IMR-90 (cell line): ENCODE data around the gene BAIAP2.

Experiments used
- BHLHE40 ChIP-seq: fragments of 150-350 bp; IDR thresholded peaks from 2 replicates; pipeline ENCODE4 v1.6.1; 2016; ENCODE audit warnings: mild to moderate bottlenecking, low read depth, low read length
- FOS ChIP-seq: fragments of 150-350 bp; IDR thresholded peaks from 2 replicates; pipeline ENCODE4 v1.6.1; 2016; ENCODE audit warnings: low read depth, low read length
- MXI1 ChIP-seq: IDR thresholded peaks from 2 replicates; pipeline ENCODE4 v1.6.1; 2012; ENCODE audit warnings: low read depth, mild to moderate bottlenecking, low read length, moderate library complexity, borderline replicate concordance
- POLR2A ChIP-seq: IDR thresholded peaks from 2 replicates; pipeline ENCODE4 v1.6.1; 2012; ENCODE audit warnings: mild to moderate bottlenecking, low read depth, low read length
- RAD21 ChIP-seq: IDR thresholded peaks from 2 replicates; pipeline ENCODE4 v1.6.1; 2012; ENCODE audit warnings: low read length, improper control_type of control experiment
- RCOR1 ChIP-seq: IDR thresholded peaks from 2 replicates; pipeline ENCODE4 v1.6.1; 2012; ENCODE audit warnings: mild to moderate bottlenecking, low read length, improper control_type of control experiment; ENCODE audit not compliant: insufficient replicate concordance
- RFX5 ChIP-seq: IDR thresholded peaks from 2 replicates; pipeline ENCODE4 v1.8.0; 2012; ENCODE audit warnings: low read depth, mild to moderate bottlenecking, low read length, moderate library complexity
- SMC3 ChIP-seq: fragments of 150-350 bp; IDR thresholded peaks from 2 replicates; pipeline ENCODE4 v1.6.1; 2016; ENCODE audit warnings: low read depth, mild to moderate bottlenecking, antibody characterized with exemption, low read length, moderate library complexity
- TF ChIP-seq, protein P1 (sequence below): conservative IDR thresholded peaks from 2 replicates; pipeline ENCODE4 v1.5.1; 2012; ENCODE audit warnings: mild to moderate bottlenecking, low read depth, low read length, improper control_type of control experiment
- TF ChIP-seq, protein P2 (sequence below): fragments of 150-350 bp; IDR thresholded peaks from 2 replicates; pipeline ENCODE4 v1.6.1; 2016; ENCODE audit warnings: low read depth, mild to moderate bottlenecking, low read length, moderate library complexity, borderline replicate concordance
- TF ChIP-seq, protein P3 (sequence below): fragments of 150-350 bp; IDR thresholded peaks from 2 replicates; pipeline ENCODE4 v1.6.1; 2017; ENCODE audit warnings: mild to moderate bottlenecking, antibody characterized with exemption, low read length, low read depth

DNA sequence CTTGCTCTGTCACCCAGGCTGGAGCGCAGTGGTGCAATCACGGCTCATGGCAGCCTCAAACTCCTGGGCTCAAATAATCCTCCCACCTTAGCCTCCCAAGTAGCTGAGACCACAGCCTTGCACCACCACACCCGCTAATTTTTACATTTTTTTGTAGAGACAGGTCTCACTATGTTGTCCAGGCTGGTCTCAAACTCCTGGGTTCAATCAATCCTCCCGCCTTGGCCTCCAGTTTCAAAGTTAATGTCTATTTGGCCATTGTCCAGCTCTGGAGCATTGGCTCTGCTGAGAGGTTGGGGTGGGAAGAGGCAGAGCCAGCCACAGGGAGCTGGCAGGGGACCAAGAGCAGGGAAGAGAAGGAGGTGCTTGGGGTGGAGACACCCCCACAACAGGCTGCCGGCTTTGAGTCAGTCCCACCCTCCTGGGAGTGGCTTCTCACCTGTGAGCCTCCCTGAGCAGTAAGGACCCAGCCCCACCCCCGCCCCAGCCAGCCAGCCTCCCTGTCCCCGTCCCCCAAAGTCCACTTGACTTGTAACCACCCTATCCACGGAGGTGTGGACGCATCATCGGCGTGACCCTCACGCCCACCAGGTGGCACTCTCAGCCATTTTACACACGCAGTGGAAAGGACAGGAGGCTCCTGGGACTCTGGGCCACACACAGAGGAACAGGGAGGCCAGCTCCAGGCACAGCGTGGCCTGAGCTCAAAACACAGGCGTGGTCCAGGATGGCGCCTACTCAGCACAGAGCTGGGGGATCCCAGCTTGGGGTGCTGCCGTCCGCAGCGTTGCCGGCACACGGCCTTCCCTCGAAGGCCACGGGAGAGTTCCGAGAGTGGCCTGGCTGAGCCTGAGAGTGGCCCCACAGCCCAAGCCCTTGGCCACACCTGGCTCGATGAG, 107.6 kb downstream of the BAIAP2 start:
- TF ChIP-seq MXI1 (no peak), POLR2A (no peak), RAD21 (peak; percentile 72), BHLHE40 (no peak), SMC3 (peak; percentile 78), RFX5 (no peak), FOS (no peak), RCOR1 (no peak)
- TF ChIP-seq, protein P1, sequence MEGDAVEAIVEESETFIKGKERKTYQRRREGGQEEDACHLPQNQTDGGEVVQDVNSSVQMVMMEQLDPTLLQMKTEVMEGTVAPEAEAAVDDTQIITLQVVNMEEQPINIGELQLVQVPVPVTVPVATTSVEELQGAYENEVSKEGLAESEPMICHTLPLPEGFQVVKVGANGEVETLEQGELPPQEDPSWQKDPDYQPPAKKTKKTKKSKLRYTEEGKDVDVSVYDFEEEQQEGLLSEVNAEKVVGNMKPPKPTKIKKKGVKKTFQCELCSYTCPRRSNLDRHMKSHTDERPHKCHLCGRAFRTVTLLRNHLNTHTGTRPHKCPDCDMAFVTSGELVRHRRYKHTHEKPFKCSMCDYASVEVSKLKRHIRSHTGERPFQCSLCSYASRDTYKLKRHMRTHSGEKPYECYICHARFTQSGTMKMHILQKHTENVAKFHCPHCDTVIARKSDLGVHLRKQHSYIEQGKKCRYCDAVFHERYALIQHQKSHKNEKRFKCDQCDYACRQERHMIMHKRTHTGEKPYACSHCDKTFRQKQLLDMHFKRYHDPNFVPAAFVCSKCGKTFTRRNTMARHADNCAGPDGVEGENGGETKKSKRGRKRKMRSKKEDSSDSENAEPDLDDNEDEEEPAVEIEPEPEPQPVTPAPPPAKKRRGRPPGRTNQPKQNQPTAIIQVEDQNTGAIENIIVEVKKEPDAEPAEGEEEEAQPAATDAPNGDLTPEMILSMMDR = peak; percentile 70
- TF ChIP-seq, protein P2, sequence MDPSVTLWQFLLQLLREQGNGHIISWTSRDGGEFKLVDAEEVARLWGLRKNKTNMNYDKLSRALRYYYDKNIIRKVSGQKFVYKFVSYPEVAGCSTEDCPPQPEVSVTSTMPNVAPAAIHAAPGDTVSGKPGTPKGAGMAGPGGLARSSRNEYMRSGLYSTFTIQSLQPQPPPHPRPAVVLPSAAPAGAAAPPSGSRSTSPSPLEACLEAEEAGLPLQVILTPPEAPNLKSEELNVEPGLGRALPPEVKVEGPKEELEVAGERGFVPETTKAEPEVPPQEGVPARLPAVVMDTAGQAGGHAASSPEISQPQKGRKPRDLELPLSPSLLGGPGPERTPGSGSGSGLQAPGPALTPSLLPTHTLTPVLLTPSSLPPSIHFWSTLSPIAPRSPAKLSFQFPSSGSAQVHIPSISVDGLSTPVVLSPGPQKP = no peak
- TF ChIP-seq, protein P3, sequence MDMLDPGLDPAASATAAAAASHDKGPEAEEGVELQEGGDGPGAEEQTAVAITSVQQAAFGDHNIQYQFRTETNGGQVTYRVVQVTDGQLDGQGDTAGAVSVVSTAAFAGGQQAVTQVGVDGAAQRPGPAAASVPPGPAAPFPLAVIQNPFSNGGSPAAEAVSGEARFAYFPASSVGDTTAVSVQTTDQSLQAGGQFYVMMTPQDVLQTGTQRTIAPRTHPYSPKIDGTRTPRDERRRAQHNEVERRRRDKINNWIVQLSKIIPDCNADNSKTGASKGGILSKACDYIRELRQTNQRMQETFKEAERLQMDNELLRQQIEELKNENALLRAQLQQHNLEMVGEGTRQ = no peak
